Ascending aorta (tissue), 2 donors: ENCODE results near the gene DLGAP4. TPM values are rescaled to one million over a fixed set of nuclear protein-coding genes. Genes with fewer than 3 reads are reported as not detected.

Experiments
- DNase-seq, 2 donors: peaks; one replicate each; pipeline ENCODE4 v3.0.0-alpha.2; 2019; ENCODE audit warnings: low spot score in 2 of 2
- H3K27ac ChIP-seq, 2 donors: fragments of 200-600 bp; sonication (generic); one replicate each; pipeline ENCODE4 v1.5.1; 2016 to 2017; ENCODE audit warnings: mild to moderate bottlenecking in 1 of 2
- H3K27me3 ChIP-seq: fragments of 200-600 bp; sonication (generic); one replicate; pipeline ENCODE4 v1.5.1; 2017
- H3K36me3 ChIP-seq, 2 donors: fragments of 200-600 bp; sonication (generic); one replicate each; pipeline ENCODE4 v1.5.1; 2016
- H3K4me1 ChIP-seq, 2 donors: fragments of 200-600 bp; sonication (generic); one replicate each; pipeline ENCODE4 v1.5.1; 2016 to 2017; ENCODE audit warnings: mild to moderate bottlenecking in 1 of 2
- H3K4me3 ChIP-seq, 2 donors: fragments of 200-600 bp; sonication (generic); one replicate each; pipeline ENCODE4 v1.5.1; 2016 to 2017; ENCODE audit warnings: mild to moderate bottlenecking in 1 of 2
- H3K9me3 ChIP-seq, 2 donors: fragments of 200-600 bp; sonication (generic); one replicate each; pipeline ENCODE4 v1.5.1; 2016
- CTCF ChIP-seq, 3 experiments: fragments of 200-600 bp in 2 of 3; fragments of 450-650 bp in 1 of 3; sonication (generic) in 2 of 3; IDR thresholded peaks; one replicate each; pipeline ENCODE4 v1.5.1; 2016 to 2019; ENCODE audit warnings: antibody characterized with exemption in 3 of 3, mild to moderate bottlenecking in 1 of 3, moderate library complexity in 1 of 3
- intact Hi-C: fragments of 100-400 bp; cut with DNase I; formaldehyde crosslinking; loops from one replicate; pipeline ENCODE4 v1.15.1; 2023
- total RNA-seq: library from RNA; depleted of rRNA; stranded (reverse); fragments of >200 nt; gene quantifications from one replicate; pipeline ENCODE4 v1.1.0, GENCODE V29; 2016

The DLGAP4 gene
- total RNA-seq, 1 donor from 2014 or later, result 98.2 TPM

GRCh38 chr20:36418711-36419110, 112.6 kb downstream of the DLGAP4 start:
- no peaks in the 10 kb centered on the region for H3K9me3 ChIP-seq
- H3K27me3 ChIP-seq, result no peaks in the 10 kb centered on the region
- H3K36me3 ChIP-seq, result no peaks in the 10 kb centered on the region
- intact Hi-C loops, result no loop called here
- H3K27ac ChIP-seq, result no peak overlapping the region
- TF ChIP-seq CTCF (IDR thresholded peaks at IDR 0.05), result no peak
- no peaks in the 10 kb centered on the region for H3K4me1 ChIP-seq
- no peak for DNase-seq
- no peak overlapping the region for H3K4me3 ChIP-seq

GRCh38 chr20:36421641-36422040, 115.5 kb downstream of the DLGAP4 start:
- TF ChIP-seq CTCF (IDR thresholded peaks at IDR 0.05), result no peak
- intact Hi-C loops, result no loop called here
- no peak overlapping the region for H3K27ac ChIP-seq
- H3K9me3 ChIP-seq, result no peaks in the 10 kb centered on the region
- no peaks in the 10 kb centered on the region for H3K27me3 ChIP-seq
- H3K4me1 ChIP-seq, result no peaks in the 10 kb centered on the region
- DNase-seq, result no peak
- H3K4me3 ChIP-seq, result no peak overlapping the region
- no peaks in the 10 kb centered on the region for H3K36me3 ChIP-seq

GRCh38 chr20:36424314-36424713, 118.2 kb downstream of the DLGAP4 start:
- intact Hi-C loops, result no loop called here
- Histone ChIP-seq H3K27ac (no peak overlapping the region), H3K27me3 (no peaks in the 10 kb centered on the region), H3K9me3 (no peaks in the 10 kb centered on the region), H3K4me3 (no peak overlapping the region), H3K36me3 (no peaks in the 10 kb centered on the region), H3K4me1 (no peaks in the 10 kb centered on the region)
- no peak for TF ChIP-seq CTCF (IDR thresholded peaks at IDR 0.05)
- DNase-seq, result no peak

GRCh38 chr20:36425166-36425565, 119.0 kb downstream of the DLGAP4 start:
- Histone ChIP-seq H3K4me1 (no peaks in the 10 kb centered on the region), H3K27me3 (no peaks in the 10 kb centered on the region), H3K27ac (no peak overlapping the region), H3K4me3 (no peak overlapping the region), H3K36me3 (no peaks in the 10 kb centered on the region), H3K9me3 (no peaks in the 10 kb centered on the region)
- no peak for DNase-seq
- intact Hi-C loops, result no loop called here
- no peak for TF ChIP-seq CTCF (IDR thresholded peaks at IDR 0.05)

- TF ChIP-seq CTCF (IDR thresholded peaks at IDR 0.05), result no peak
- no peak overlapping the region for H3K27ac ChIP-seq
- H3K4me1 ChIP-seq, result no peaks in the 10 kb centered on the region
- intact Hi-C loops, result no loop called here
- no peaks in the 10 kb centered on the region for H3K36me3 ChIP-seq
- no peaks in the 10 kb centered on the region for H3K9me3 ChIP-seq
- no peak overlapping the region for H3K4me3 ChIP-seq
- no peak for DNase-seq
- no peaks in the 10 kb centered on the region for H3K27me3 ChIP-seq
Observed at GRCh38 chr20:36431604-36432003, 125.5 kb downstream of the DLGAP4 start.

- Histone ChIP-seq H3K4me1 (no peaks in the 10 kb centered on the region), H3K27ac (no peak overlapping the region), H3K36me3 (no peaks in the 10 kb centered on the region), H3K9me3 (no peaks in the 10 kb centered on the region), H3K4me3 (no peak overlapping the region), H3K27me3 (no peaks in the 10 kb centered on the region)
- TF ChIP-seq CTCF (IDR thresholded peaks at IDR 0.05), result no peak
- intact Hi-C loops, result no loop called here
- DNase-seq, result no peak
Observed at GRCh38 chr20:36432096-36432495, 126.0 kb downstream of the DLGAP4 start.
